H9 (cell line): Measurements from ENCODE around the gene LTBP2. TPM values are rescaled to one million over a fixed set of nuclear protein-coding genes. Genes with fewer than 3 reads are reported as not detected.
A peak's percentile ranks its signal among the peaks of the same experiment; 100 is the strongest.

Experiments
- DNase-seq: peaks from one replicate; pipeline ENCODE4 v3.0.0-alpha.2; 2017
- H2AFZ ChIP-seq: one replicate; pipeline ENCODE4 v1.6.1; 2013; ENCODE audit warnings: mild to moderate bottlenecking, low read length, control low read depth, moderate library complexity
- H2AK5ac ChIP-seq: 2 replicates; pipeline ENCODE4 v1.6.1; 2013; ENCODE audit warnings: low read length, control low read depth, mixed read lengths; ENCODE audit not compliant: insufficient read length
- H2BK120ac ChIP-seq: one replicate; pipeline ENCODE4 v1.6.1; 2013; ENCODE audit warnings: low read depth, mild to moderate bottlenecking, low read length, control low read depth, inconsistent platforms; ENCODE audit not compliant: poor library complexity, severe bottlenecking
- H2BK12ac ChIP-seq: 2 replicates; pipeline ENCODE4 v1.6.1; 2013; ENCODE audit warnings: low read length, control low read depth, mixed read lengths, low read depth; ENCODE audit not compliant: insufficient read length
- H2BK15ac ChIP-seq: 2 replicates; pipeline ENCODE4 v1.6.1; 2013; ENCODE audit warnings: low read depth, low read length, control low read depth
- H2BK20ac ChIP-seq: one replicate; pipeline ENCODE4 v1.6.1; 2013; ENCODE audit warnings: low read depth, mild to moderate bottlenecking, low read length, control low read depth, inconsistent platforms; ENCODE audit not compliant: poor library complexity, severe bottlenecking
- H2BK5ac ChIP-seq: 2 replicates; pipeline ENCODE4 v1.6.1; 2013; ENCODE audit warnings: low read length, control low read depth, mixed read lengths; ENCODE audit not compliant: insufficient read length
- H3K14ac ChIP-seq: 2 replicates; pipeline ENCODE4 v1.6.1; 2013; ENCODE audit warnings: low read length, control low read depth; ENCODE audit not compliant: insufficient read depth
- H3K18ac ChIP-seq: 2 replicates; pipeline ENCODE4 v1.6.1; 2013; ENCODE audit warnings: low read depth, mild to moderate bottlenecking, mixed read lengths, low read length, control low read depth; ENCODE audit not compliant: insufficient read length
- H3K23ac ChIP-seq: 2 replicates; pipeline ENCODE4 v1.6.1; 2013; ENCODE audit warnings: low read length, control low read depth, mixed read lengths, low read depth; ENCODE audit not compliant: insufficient read length
- H3K23me2 ChIP-seq: 2 replicates; pipeline ENCODE4 v1.6.1; 2013; ENCODE audit warnings: low read depth, mild to moderate bottlenecking, mixed read lengths, low read length, control low read depth; ENCODE audit not compliant: insufficient read length, poor library complexity, severe bottlenecking
- H3K27ac ChIP-seq: 2 replicates; pipeline ENCODE4 v1.5.1; 2013; ENCODE audit warnings: low read length, control low read depth, mixed read lengths, low read depth; ENCODE audit not compliant: insufficient read length
- H3K27me3 ChIP-seq: 2 replicates; pipeline ENCODE4 v1.6.1; 2013; ENCODE audit warnings: low read length, control low read depth, inconsistent platforms; ENCODE audit not compliant: insufficient read depth
- H3K4ac ChIP-seq: 2 replicates; pipeline ENCODE4 v1.6.1; 2013; ENCODE audit warnings: low read depth, mild to moderate bottlenecking, control low read depth, inconsistent platforms, low read length, moderate library complexity
- H3K4me1 ChIP-seq: 2 replicates; pipeline ENCODE4 v1.6.1; 2013; ENCODE audit warnings: low read length, control low read depth, inconsistent platforms; ENCODE audit not compliant: insufficient read depth
- H3K4me2 ChIP-seq: 2 replicates; pipeline ENCODE4 v1.6.1; 2013; ENCODE audit warnings: low read length, control low read depth, mixed read lengths; ENCODE audit not compliant: insufficient read length, insufficient read depth
- H3K56ac ChIP-seq: 2 replicates; pipeline ENCODE4 v1.6.1; 2013; ENCODE audit warnings: low read depth, mild to moderate bottlenecking, mixed read lengths, low read length, control low read depth; ENCODE audit not compliant: insufficient read length
- H3K79me1 ChIP-seq: 2 replicates; pipeline ENCODE4 v1.6.1; 2013; ENCODE audit warnings: low read depth, mild to moderate bottlenecking, moderate library complexity, low read length, control low read depth, inconsistent platforms; ENCODE audit not compliant: insufficient read depth, poor library complexity, severe bottlenecking
- H3K79me2 ChIP-seq: 2 replicates; pipeline ENCODE4 v1.6.1; 2013; ENCODE audit warnings: low read length, control low read depth, inconsistent platforms; ENCODE audit not compliant: insufficient read depth
- H3K9ac ChIP-seq: 2 replicates; pipeline ENCODE4 v1.6.1; 2013; ENCODE audit warnings: low read length, control low read depth, mixed read lengths; ENCODE audit not compliant: insufficient read length; ENCODE audit errors: extremely low read depth
- H3K9me3 ChIP-seq: one replicate; pipeline ENCODE4 v1.6.1; 2013; ENCODE audit warnings: low read depth, low read length, inconsistent platforms; ENCODE audit not compliant: control insufficient read depth
- H3T11ph ChIP-seq: one replicate; pipeline ENCODE4 v1.6.1; 2013; ENCODE audit warnings: mild to moderate bottlenecking, low read length, control low read depth, inconsistent platforms
- H4K20me1 ChIP-seq: one replicate; pipeline ENCODE4 v1.6.1; 2013; ENCODE audit not compliant: control insufficient read depth, insufficient read length, insufficient read depth
- H4K5ac ChIP-seq: 2 replicates; pipeline ENCODE4 v1.6.1; 2013; ENCODE audit warnings: low read depth, mild to moderate bottlenecking, mixed read lengths, low read length, control low read depth; ENCODE audit not compliant: insufficient read length
- H4K8ac ChIP-seq: replicated peaks from 2 replicates; pipeline ENCODE4 v1.6.1; 2013; ENCODE audit warnings: low read length, control low read depth, mixed read lengths, low read depth; ENCODE audit not compliant: insufficient read length
- H4K91ac ChIP-seq: 2 replicates; pipeline ENCODE4 v1.6.1; 2013; ENCODE audit warnings: low read depth, mild to moderate bottlenecking, moderate library complexity, mixed read lengths, low read length, control low read depth; ENCODE audit not compliant: insufficient read length
- H3K27ac Mint-ChIP-seq, 3 experiments: 2 replicates in 2 of 3; 3 replicates in 1 of 3; pipeline ENCODE4 v1.8.0; 2020 to 2021; ENCODE audit warnings: mixed read lengths in 3 of 3, mild to moderate bottlenecking in 1 of 3, moderate library complexity in 1 of 3
- H3K27me3 Mint-ChIP-seq: 2 replicates; pipeline ENCODE4 v1.8.0; 2021; ENCODE audit warnings: low read depth, mild to moderate bottlenecking, moderate library complexity, mixed read lengths
- H3K36me3 Mint-ChIP-seq, 3 experiments: 2 replicates in 2 of 3; 3 replicates in 1 of 3; pipeline ENCODE4 v1.8.0; 2020 to 2021; ENCODE audit warnings: low read depth in 3 of 3, mixed read lengths in 3 of 3; ENCODE audit not compliant: insufficient read depth in 1 of 3
- H3K4me1 Mint-ChIP-seq, 2 experiments: 2 replicates each; pipeline ENCODE4 v1.8.0; 2020; ENCODE audit warnings: mixed read lengths in 2 of 2
- H3K4me3 Mint-ChIP-seq, 2 experiments: 2 replicates in 1 of 2; 3 replicates in 1 of 2; pipeline ENCODE4 v1.8.0; 2020 to 2021; ENCODE audit warnings: mild to moderate bottlenecking in 2 of 2, mixed read lengths in 2 of 2, moderate library complexity in 1 of 2
- H3K9me3 Mint-ChIP-seq, 2 experiments: 2 replicates in 1 of 2; 3 replicates in 1 of 2; pipeline ENCODE4 v1.8.0; 2020; ENCODE audit warnings: mild to moderate bottlenecking in 2 of 2, mixed read lengths in 2 of 2, moderate library complexity in 1 of 2
- WGBS: extraction: QIAGEN DNeasy Blood & Tissue Kit; methylation state at CpG from one replicate; pipeline ENCODE4 v1.1.7; 2013; ENCODE audit warnings: missing lambda C conversion rate, low lambda C conversion rate, mixed read lengths; ENCODE audit not compliant: insufficient read length; ENCODE audit errors: extremely low coverage; 5-methylcytosine and 5-hydroxymethylcytosine counted together
- total RNA-seq: library from RNA; stranded (reverse); gene quantifications from 2 replicates; pipeline ENCODE4 v1.2.1, GENCODE V29; 2021
- TF ChIP-seq, protein P1 (sequence below): fragments of 200-600 bp; sonication (generic); conservative IDR thresholded peaks from 3 replicates; pipeline ENCODE4 v1.8.0; 2021; ENCODE audit warnings: antibody characterized with exemption, mild to moderate bottlenecking

LTBP2 gene
- total RNA-seq, 1 experiment from 2014 or later: 0.77 TPM

- no peaks in the 10 kb centered on the region for H4K20me1 ChIP-seq
- no peak overlapping the region for H3K56ac ChIP-seq
- Mint-ChIP-seq H3K9me3 (no peaks in the 10 kb centered on the region), H3K4me1 (peaks cover 25 to 29% of the 10 kb centered on the region in 2 experiments), H3K4me3 (no peak overlapping the region), H3K27ac (no peak overlapping the region), H3K27me3 (peaks cover 2% of the 10 kb centered on the region; the same call in 1 of the 2 replicates), H3K36me3 (no peaks in the 10 kb centered on the region)
- no peaks in the 10 kb centered on the region for H3K23me2 ChIP-seq
- no CpG with 5 or more reads among the region's 5 CpGs for WGBS
- H3K23ac ChIP-seq: no peak overlapping the region
- H4K91ac ChIP-seq: peak overlapping the region; percentile 5
- H2BK20ac ChIP-seq: no peak overlapping the region
- H3K4me2 ChIP-seq: no peak overlapping the region
- H2BK12ac ChIP-seq: no peak overlapping the region
- no peak overlapping the region for H3K27ac ChIP-seq
- no peak overlapping the region for H2AFZ ChIP-seq
- no peak overlapping the region for H3T11ph ChIP-seq
- H3K9ac ChIP-seq: no peak overlapping the region
- no peak overlapping the region for H4K8ac ChIP-seq
- H3K18ac ChIP-seq: no peak overlapping the region
- H3K79me2 ChIP-seq: no peaks in the 10 kb centered on the region
- H3K9me3 ChIP-seq: no peaks in the 10 kb centered on the region
- H3K79me1 ChIP-seq: no peaks in the 10 kb centered on the region
- H3K4ac ChIP-seq: no peak overlapping the region
- no peak overlapping the region for H2BK120ac ChIP-seq
- no peak overlapping the region for H2AK5ac ChIP-seq
- TF ChIP-seq, protein P1, sequence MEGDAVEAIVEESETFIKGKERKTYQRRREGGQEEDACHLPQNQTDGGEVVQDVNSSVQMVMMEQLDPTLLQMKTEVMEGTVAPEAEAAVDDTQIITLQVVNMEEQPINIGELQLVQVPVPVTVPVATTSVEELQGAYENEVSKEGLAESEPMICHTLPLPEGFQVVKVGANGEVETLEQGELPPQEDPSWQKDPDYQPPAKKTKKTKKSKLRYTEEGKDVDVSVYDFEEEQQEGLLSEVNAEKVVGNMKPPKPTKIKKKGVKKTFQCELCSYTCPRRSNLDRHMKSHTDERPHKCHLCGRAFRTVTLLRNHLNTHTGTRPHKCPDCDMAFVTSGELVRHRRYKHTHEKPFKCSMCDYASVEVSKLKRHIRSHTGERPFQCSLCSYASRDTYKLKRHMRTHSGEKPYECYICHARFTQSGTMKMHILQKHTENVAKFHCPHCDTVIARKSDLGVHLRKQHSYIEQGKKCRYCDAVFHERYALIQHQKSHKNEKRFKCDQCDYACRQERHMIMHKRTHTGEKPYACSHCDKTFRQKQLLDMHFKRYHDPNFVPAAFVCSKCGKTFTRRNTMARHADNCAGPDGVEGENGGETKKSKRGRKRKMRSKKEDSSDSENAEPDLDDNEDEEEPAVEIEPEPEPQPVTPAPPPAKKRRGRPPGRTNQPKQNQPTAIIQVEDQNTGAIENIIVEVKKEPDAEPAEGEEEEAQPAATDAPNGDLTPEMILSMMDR: no peak
- no peaks in the 10 kb centered on the region for H3K4me1 ChIP-seq
- DNase-seq: no peak
- no peak overlapping the region for H4K5ac ChIP-seq
- no peak overlapping the region for H3K14ac ChIP-seq
- no peak overlapping the region for H2BK15ac ChIP-seq
- H2BK5ac ChIP-seq: no peak overlapping the region
- H3K27me3 ChIP-seq: no peaks in the 10 kb centered on the region
These were observed 16.4 kb upstream of the LTBP2 start for GRCh38 chr14:74628418-74628817.
